SK-N-SH treated with all-trans-retinoic acid at 6 μM for 48 hours (cell line): ENCODE results near the gene GET3.

ENCODE experiments used
- ATAC-seq: fragments of 200-7000 bp; cut with Tn5 transposase; 3 replicates; pipeline ENCODE4 v1.9.1; 2020; ENCODE audit warnings: mild to moderate bottlenecking, moderate library complexity
- ARNTL ChIP-seq: fragments of 450-650 bp; formaldehyde crosslinking; IDR thresholded peaks from 2 replicates; pipeline ENCODE4 v1.5.0; 2020; ENCODE audit warnings: low read depth, mild to moderate bottlenecking, moderate library complexity, borderline replicate concordance
- CSDC2 ChIP-seq: fragments of 250-450 bp; sonication (Bioruptor Pico); IDR thresholded peaks from 2 replicates; pipeline ENCODE4 v1.5.0; 2020; ENCODE audit warnings: mild to moderate bottlenecking, moderate library complexity
- GLIS3 ChIP-seq: fragments of 250-450 bp; sonication (Bioruptor Pico); IDR thresholded peaks from 2 replicates; pipeline ENCODE4 v1.5.0; 2020; ENCODE audit warnings: mild to moderate bottlenecking, moderate library complexity
- ISL1 ChIP-seq: fragments of 250-450 bp; sonication (Bioruptor Pico); IDR thresholded peaks from 2 replicates; pipeline ENCODE4 v2.1.2; 2022; ENCODE audit warnings: mild to moderate bottlenecking, moderate library complexity
- OSR1 ChIP-seq: fragments of 250-450 bp; sonication (Bioruptor Pico); IDR thresholded peaks from 2 replicates; pipeline ENCODE4 v1.8.0; 2022; ENCODE audit warnings: moderate library complexity, mild to moderate bottlenecking, inconsistent platforms
- PPARA ChIP-seq: fragments of 250-450 bp; sonication (Bioruptor Pico); IDR thresholded peaks from 2 replicates; pipeline ENCODE4 v1.5.0; 2020; ENCODE audit warnings: mild to moderate bottlenecking, borderline replicate concordance
- SNAI2 ChIP-seq: fragments of 250-450 bp; sonication (Bioruptor Pico); IDR thresholded peaks from 2 replicates; pipeline ENCODE4 v1.5.0; 2020; ENCODE audit warnings: mild to moderate bottlenecking, moderate library complexity
- TCF4 ChIP-seq: fragments of 250-450 bp; sonication (Bioruptor Pico); IDR thresholded peaks from 2 replicates; pipeline ENCODE4 v1.8.0; 2021; ENCODE audit warnings: mild to moderate bottlenecking, moderate library complexity, borderline replicate concordance
- TOX ChIP-seq: fragments of 250-450 bp; sonication (Bioruptor Pico); IDR thresholded peaks from 2 replicates; pipeline ENCODE4 v1.8.0; 2021; ENCODE audit warnings: mild to moderate bottlenecking, moderate library complexity, borderline replicate concordance
- ZC3H10 ChIP-seq: fragments of 250-450 bp; sonication (Bioruptor Pico); IDR thresholded peaks from 2 replicates; pipeline ENCODE4 v1.5.1; 2021; ENCODE audit warnings: mild to moderate bottlenecking, moderate library complexity
- ZFP3 ChIP-seq: fragments of 250-450 bp; sonication (Bioruptor Pico); IDR thresholded peaks from 2 replicates; pipeline ENCODE4 v1.5.0; 2020; ENCODE audit warnings: mild to moderate bottlenecking, moderate library complexity
- ZFP30 ChIP-seq: fragments of 450-650 bp; formaldehyde crosslinking; IDR thresholded peaks from 2 replicates; pipeline ENCODE4 v1.5.0; 2022; ENCODE audit warnings: mild to moderate bottlenecking, moderate library complexity
- ZNF565 ChIP-seq: fragments of 450-650 bp; formaldehyde crosslinking; conservative IDR thresholded peaks from 2 replicates; pipeline ENCODE4 v1.5.0; 2020; ENCODE audit warnings: low read depth, mild to moderate bottlenecking, moderate library complexity
- ZNF8 ChIP-seq: fragments of 450-650 bp; formaldehyde crosslinking; IDR thresholded peaks from 2 replicates; pipeline ENCODE4 v1.5.0; 2020; ENCODE audit warnings: mild to moderate bottlenecking, moderate library complexity
- TF ChIP-seq, protein P1 (sequence below): fragments of 250-450 bp; sonication (Bioruptor Pico); IDR thresholded peaks from 2 replicates; pipeline ENCODE4 v1.5.0; 2020; ENCODE audit warnings: mild to moderate bottlenecking, moderate library complexity
- TF ChIP-seq, protein P2 (sequence below): fragments of 250-450 bp; sonication (Bioruptor Pico); IDR thresholded peaks from 2 replicates; pipeline ENCODE4 v1.5.1; 2020; ENCODE audit warnings: low read depth, mild to moderate bottlenecking, moderate library complexity
- TF ChIP-seq, protein P3 (sequence below): fragments of 250-450 bp; sonication (Bioruptor Pico); IDR thresholded peaks from 2 replicates; pipeline ENCODE4 v1.8.0; 2020; ENCODE audit warnings: mild to moderate bottlenecking, moderate library complexity, borderline replicate concordance
- TF ChIP-seq, protein P4 (sequence below): fragments of 250-450 bp; sonication (Bioruptor Pico); IDR thresholded peaks from 2 replicates; pipeline ENCODE4 v1.8.0; 2021; ENCODE audit warnings: low read depth, mild to moderate bottlenecking, moderate library complexity, borderline replicate concordance
- TF ChIP-seq, protein P5 (sequence below): fragments of 250-450 bp; sonication (Bioruptor Pico); IDR thresholded peaks from 2 replicates; pipeline ENCODE4 v1.5.1; 2021; ENCODE audit warnings: mild to moderate bottlenecking, moderate library complexity

The GET3 gene

DNA sequence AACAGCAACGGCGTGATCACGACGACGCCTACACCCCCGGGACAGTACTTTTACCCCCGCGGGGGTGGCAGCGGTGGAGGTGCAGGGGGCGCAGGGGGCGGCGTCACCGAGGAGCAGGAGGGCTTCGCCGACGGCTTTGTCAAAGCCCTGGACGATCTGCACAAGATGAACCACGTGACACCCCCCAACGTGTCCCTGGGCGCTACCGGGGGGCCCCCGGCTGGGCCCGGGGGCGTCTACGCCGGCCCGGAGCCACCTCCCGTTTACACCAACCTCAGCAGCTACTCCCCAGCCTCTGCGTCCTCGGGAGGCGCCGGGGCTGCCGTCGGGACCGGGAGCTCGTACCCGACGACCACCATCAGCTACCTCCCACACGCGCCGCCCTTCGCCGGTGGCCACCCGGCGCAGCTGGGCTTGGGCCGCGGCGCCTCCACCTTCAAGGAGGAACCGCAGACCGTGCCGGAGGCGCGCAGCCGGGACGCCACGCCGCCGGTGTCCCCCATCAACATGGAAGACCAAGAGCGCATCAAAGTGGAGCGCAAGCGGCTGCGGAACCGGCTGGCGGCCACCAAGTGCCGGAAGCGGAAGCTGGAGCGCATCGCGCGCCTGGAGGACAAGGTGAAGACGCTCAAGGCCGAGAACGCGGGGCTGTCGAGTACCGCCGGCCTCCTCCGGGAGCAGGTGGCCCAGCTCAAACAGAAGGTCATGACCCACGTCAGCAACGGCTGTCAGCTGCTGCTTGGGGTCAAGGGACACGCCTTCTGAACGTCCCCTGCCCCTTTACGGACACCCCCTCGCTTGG is 55.0 kb downstream of the GET3 start:
- no peak for TF ChIP-seq TOX (CRISPR knock-in tag)
- TF ChIP-seq PPARA (CRISPR knock-in tag): no peak
- TF ChIP-seq, protein P1, sequence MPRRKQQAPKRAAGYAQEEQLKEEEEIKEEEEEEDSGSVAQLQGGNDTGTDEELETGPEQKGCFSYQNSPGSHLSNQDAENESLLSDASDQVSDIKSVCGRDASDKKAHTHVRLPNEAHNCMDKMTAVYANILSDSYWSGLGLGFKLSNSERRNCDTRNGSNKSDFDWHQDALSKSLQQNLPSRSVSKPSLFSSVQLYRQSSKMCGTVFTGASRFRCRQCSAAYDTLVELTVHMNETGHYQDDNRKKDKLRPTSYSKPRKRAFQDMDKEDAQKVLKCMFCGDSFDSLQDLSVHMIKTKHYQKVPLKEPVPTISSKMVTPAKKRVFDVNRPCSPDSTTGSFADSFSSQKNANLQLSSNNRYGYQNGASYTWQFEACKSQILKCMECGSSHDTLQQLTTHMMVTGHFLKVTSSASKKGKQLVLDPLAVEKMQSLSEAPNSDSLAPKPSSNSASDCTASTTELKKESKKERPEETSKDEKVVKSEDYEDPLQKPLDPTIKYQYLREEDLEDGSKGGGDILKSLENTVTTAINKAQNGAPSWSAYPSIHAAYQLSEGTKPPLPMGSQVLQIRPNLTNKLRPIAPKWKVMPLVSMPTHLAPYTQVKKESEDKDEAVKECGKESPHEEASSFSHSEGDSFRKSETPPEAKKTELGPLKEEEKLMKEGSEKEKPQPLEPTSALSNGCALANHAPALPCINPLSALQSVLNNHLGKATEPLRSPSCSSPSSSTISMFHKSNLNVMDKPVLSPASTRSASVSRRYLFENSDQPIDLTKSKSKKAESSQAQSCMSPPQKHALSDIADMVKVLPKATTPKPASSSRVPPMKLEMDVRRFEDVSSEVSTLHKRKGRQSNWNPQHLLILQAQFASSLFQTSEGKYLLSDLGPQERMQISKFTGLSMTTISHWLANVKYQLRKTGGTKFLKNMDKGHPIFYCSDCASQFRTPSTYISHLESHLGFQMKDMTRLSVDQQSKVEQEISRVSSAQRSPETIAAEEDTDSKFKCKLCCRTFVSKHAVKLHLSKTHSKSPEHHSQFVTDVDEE: no peak
- TF ChIP-seq ZFP3 (CRISPR knock-in tag): no peak
- TF ChIP-seq OSR1 (CRISPR knock-in tag): no peak
- TF ChIP-seq, protein P2, sequence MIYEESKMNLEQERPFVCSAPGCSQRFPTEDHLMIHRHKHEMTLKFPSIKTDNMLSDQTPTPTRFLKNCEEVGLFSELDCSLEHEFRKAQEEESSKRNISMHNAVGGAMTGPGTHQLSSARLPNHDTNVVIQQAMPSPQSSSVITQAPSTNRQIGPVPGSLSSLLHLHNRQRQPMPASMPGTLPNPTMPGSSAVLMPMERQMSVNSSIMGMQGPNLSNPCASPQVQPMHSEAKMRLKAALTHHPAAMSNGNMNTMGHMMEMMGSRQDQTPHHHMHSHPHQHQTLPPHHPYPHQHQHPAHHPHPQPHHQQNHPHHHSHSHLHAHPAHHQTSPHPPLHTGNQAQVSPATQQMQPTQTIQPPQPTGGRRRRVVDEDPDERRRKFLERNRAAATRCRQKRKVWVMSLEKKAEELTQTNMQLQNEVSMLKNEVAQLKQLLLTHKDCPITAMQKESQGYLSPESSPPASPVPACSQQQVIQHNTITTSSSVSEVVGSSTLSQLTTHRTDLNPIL (CRISPR knock-in tag): no peak
- TF ChIP-seq, protein P3, sequence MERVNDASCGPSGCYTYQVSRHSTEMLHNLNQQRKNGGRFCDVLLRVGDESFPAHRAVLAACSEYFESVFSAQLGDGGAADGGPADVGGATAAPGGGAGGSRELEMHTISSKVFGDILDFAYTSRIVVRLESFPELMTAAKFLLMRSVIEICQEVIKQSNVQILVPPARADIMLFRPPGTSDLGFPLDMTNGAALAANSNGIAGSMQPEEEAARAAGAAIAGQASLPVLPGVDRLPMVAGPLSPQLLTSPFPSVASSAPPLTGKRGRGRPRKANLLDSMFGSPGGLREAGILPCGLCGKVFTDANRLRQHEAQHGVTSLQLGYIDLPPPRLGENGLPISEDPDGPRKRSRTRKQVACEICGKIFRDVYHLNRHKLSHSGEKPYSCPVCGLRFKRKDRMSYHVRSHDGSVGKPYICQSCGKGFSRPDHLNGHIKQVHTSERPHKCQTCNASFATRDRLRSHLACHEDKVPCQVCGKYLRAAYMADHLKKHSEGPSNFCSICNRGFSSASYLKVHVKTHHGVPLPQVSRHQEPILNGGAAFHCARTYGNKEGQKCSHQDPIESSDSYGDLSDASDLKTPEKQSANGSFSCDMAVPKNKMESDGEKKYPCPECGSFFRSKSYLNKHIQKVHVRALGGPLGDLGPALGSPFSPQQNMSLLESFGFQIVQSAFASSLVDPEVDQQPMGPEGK (CRISPR knock-in tag): no peak
- TF ChIP-seq, protein P4, sequence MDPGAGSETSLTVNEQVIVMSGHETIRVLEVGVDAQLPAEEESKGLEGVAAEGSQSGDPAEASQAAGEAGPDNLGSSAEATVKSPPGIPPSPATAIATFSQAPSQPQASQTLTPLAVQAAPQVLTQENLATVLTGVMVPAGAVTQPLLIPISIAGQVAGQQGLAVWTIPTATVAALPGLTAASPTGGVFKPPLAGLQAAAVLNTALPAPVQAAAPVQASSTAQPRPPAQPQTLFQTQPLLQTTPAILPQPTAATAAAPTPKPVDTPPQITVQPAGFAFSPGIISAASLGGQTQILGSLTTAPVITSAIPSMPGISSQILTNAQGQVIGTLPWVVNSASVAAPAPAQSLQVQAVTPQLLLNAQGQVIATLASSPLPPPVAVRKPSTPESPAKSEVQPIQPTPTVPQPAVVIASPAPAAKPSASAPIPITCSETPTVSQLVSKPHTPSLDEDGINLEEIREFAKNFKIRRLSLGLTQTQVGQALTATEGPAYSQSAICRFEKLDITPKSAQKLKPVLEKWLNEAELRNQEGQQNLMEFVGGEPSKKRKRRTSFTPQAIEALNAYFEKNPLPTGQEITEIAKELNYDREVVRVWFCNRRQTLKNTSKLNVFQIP (CRISPR knock-in tag): no peak
- TF ChIP-seq TCF4 (CRISPR knock-in tag): no peak
- TF ChIP-seq GLIS3: no peak
- TF ChIP-seq SNAI2 (CRISPR knock-in tag): no peak
- TF ChIP-seq, all 23 proteins: peak for 0
- no peak for ATAC-seq

DNA sequence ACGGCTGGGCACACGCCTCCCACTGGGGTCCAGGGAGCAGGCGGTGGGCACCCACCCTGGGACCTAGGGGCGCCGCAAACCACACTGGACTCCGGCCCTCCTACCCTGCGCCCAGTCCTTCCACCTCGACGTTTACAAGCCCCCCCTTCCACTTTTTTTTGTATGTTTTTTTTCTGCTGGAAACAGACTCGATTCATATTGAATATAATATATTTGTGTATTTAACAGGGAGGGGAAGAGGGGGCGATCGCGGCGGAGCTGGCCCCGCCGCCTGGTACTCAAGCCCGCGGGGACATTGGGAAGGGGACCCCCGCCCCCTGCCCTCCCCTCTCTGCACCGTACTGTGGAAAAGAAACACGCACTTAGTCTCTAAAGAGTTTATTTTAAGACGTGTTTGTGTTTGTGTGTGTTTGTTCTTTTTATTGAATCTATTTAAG is 55.6 kb downstream of the GET3 start:
- TF ChIP-seq GLIS3: peak; percentile 46; the same call in 1 of the 2 replicates
- TF ChIP-seq, protein P4 (CRISPR knock-in tag): no peak
- no peak for ATAC-seq

DNA sequence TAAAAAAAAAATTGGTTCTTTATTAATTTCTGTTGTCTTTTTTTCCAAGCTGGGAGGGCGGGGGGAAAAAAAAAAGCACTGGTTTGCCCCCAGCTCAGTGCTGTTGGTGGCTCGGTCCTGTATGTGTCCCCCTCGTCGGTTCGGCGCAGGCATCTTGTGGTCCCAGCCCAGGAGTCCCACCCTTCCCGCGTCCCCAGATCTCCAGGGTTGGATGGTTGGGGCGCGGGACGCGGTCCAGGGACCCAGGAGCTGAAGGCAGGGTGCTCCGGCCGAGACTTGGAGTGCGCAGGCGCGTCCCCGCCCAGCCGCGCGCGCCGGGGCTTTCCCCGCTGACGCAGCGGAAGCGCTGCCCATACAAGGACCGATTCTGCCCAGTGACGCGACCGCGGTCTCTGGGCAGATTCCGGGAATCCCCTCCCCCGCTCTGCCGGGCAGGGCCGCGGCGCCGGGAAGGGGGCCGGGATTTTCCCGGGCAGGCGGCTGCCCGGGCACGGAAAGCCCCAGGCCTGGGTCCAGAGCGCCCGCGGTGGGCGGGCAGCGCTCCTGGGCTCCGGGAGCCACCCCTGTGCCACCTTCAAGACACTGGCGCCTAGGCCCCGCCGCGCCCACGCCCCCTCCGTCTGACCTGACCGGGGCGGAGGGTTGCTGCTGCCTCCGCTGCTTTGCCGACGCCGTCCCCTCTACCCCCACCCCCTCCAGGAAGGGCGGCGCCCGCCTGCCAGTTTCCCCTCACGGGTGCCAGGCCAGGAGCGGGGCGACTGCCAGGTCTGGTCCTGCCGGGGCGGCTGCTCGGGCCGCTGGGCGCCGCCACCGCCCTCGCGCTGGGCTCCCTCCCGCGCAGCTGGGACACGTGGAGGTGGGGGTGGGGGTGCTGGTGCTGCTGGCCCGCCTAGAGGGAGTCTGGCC is 56.2 kb downstream of the GET3 start:
- ATAC-seq: peak; percentile 41
- no peak for TF ChIP-seq ZNF8 (CRISPR knock-in tag)
- no peak for TF ChIP-seq PPARA (CRISPR knock-in tag)
- peak; percentile 83 for TF ChIP-seq CSDC2 (CRISPR knock-in tag)
- no peak for TF ChIP-seq ZFP30
- TF ChIP-seq TOX (CRISPR knock-in tag): peak; percentile 66
- TF ChIP-seq ARNTL: 0 out of 2 replicates have a peak, but pooled peaks have one; percentile 6
- no peak for TF ChIP-seq OSR1 (CRISPR knock-in tag)
- TF ChIP-seq, protein P4 (CRISPR knock-in tag): peak; percentile 69
- TF ChIP-seq, protein P2 (CRISPR knock-in tag): no peak
- no peak for TF ChIP-seq ISL1 (CRISPR knock-in tag)
- TF ChIP-seq TCF4 (CRISPR knock-in tag): 0 out of 2 replicates have a peak, but pooled peaks have one; percentile 13
- peak; percentile 92 for TF ChIP-seq ZC3H10 (CRISPR knock-in tag)
- TF ChIP-seq, protein P5, sequence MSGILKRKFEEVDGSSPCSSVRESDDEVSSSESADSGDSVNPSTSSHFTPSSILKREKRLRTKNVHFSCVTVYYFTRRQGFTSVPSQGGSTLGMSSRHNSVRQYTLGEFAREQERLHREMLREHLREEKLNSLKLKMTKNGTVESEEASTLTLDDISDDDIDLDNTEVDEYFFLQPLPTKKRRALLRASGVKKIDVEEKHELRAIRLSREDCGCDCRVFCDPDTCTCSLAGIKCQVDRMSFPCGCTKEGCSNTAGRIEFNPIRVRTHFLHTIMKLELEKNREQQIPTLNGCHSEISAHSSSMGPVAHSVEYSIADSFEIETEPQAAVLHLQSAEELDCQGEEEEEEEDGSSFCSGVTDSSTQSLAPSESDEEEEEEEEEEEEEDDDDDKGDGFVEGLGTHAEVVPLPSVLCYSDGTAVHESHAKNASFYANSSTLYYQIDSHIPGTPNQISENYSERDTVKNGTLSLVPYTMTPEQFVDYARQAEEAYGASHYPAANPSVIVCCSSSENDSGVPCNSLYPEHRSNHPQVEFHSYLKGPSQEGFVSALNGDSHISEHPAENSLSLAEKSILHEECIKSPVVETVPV (CRISPR knock-in tag): peak; percentile 88; the same call in 1 of the 2 replicates
- peak; percentile 11; the same call in 1 of the 2 replicates for TF ChIP-seq ZNF565 (CRISPR knock-in tag)
- peak; percentile 72; the same call in 1 of the 2 replicates for TF ChIP-seq SNAI2 (CRISPR knock-in tag)
